Vagina (tissue), 2 donors: ENCODE data around the gene S1PR3. TPM values are rescaled to one million over a fixed set of nuclear protein-coding genes. Genes with fewer than 3 reads are reported as not detected.

Source experiments
- DNase-seq, 2 donors: peaks; one replicate each; pipeline ENCODE4 v3.0.0-alpha.2; 2017; ENCODE audit errors: extremely low spot score in 2 of 2
- H3K27ac ChIP-seq: fragments of 200-600 bp; sonication (generic); one replicate; pipeline ENCODE4 v1.5.1; 2019
- H3K27me3 ChIP-seq: fragments of 200-600 bp; sonication (generic); one replicate; pipeline ENCODE4 v1.5.1; 2019
- H3K36me3 ChIP-seq, 2 donors: fragments of 200-600 bp; sonication (generic); one replicate each; pipeline ENCODE4 v1.5.1; 2017 to 2019
- H3K4me1 ChIP-seq: fragments of 200-600 bp; sonication (generic); one replicate; pipeline ENCODE4 v1.5.1; 2019
- H3K4me3 ChIP-seq, 2 donors: fragments of 200-600 bp; sonication (generic); 1 replicate in 1 of 2; 2 replicates in 1 of 2; pipeline ENCODE4 v1.5.1; 2016 to 2019
- H3K9me3 ChIP-seq: fragments of 200-600 bp; sonication (generic); one replicate; pipeline ENCODE4 v1.5.1; 2019
- POLR2A ChIP-seq, 2 donors: fragments of 450-650 bp; IDR thresholded peaks; one replicate each; pipeline ENCODE4 v1.6.1; 2017; ENCODE audit warnings: antibody characterized with exemption in 2 of 2, mild to moderate bottlenecking in 2 of 2, moderate library complexity in 2 of 2
- POLR2AphosphoS5 ChIP-seq, 2 donors: sonication (generic); formaldehyde crosslinking; IDR thresholded peaks; one replicate each; pipeline ENCODE4 v1.9.0; 2017; ENCODE audit warnings: antibody characterized with exemption in 2 of 2, mild to moderate bottlenecking in 2 of 2, low read depth in 1 of 2; ENCODE audit not compliant: insufficient read depth in 1 of 2
- intact Hi-C: fragments of 100-400 bp; cut with DNase I; formaldehyde crosslinking; loops from one replicate; pipeline ENCODE4 v1.15.1; 2023
- total RNA-seq: library from RNA; depleted of rRNA; stranded (reverse); fragments of >200 nt; gene quantifications from one replicate; pipeline ENCODE4 v1.2.3, GENCODE V29; 2016
- TF ChIP-seq, protein P1 (sequence below), 3 experiments: fragments of 450-650 bp in 2 of 3; fragments of 200-600 bp in 1 of 3; sonication (generic) in 1 of 3; IDR thresholded peaks; one replicate each; pipeline ENCODE4 v1.5.1; 2017 to 2019; ENCODE audit warnings: antibody characterized with exemption in 3 of 3, mild to moderate bottlenecking in 2 of 3, moderate library complexity in 2 of 3

Gene S1PR3
- total RNA-seq, 1 donor from 2014 or later, result 39.3 TPM

DNA sequence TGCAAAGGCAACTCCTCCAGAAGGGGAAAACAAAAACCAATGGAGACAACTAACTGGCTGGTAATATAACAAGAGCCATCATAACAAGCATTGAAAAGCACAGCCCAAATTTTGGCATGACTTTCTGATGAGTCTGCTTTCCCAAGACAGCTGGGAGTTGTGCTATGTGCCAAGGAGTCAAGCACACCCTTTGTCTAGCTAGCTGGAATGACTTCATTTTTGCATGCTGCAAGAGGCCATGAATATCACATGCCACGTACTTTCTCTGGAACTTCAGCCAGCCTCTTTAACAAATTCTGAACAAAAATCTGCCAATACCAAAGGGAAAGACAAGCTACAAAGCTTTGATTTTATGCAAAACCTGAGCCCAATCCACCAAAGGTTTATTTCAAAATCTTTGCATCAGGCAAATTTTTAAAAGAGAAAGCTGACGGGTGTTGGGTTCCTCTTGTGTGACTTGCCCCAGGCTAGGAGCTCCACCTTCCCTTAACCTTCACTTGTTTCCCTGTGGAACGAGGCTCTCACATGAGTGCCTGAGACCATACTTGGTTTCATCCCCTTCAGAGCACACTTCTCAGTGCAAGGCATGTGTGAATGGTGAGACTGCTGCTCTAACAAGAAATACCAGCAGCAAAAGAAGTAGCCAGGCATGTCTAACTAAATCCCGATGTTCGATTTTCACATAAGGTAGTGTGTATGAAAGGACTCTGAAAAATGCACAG is 47.3 kb downstream of the S1PR3 start:
- Histone ChIP-seq H3K27ac (peak overlapping the region; percentile 66), H3K36me3 (no peaks in the 10 kb centered on the region), H3K4me1 (peaks cover 37% of the 10 kb centered on the region), H3K4me3 (no peak overlapping the region), H3K9me3 (no peaks in the 10 kb centered on the region), H3K27me3 (no peaks in the 10 kb centered on the region)
- peak in 1 of 2 donors; percentile 85 for DNase-seq
- intact Hi-C loops, result no loop called here
- TF ChIP-seq, protein P1, sequence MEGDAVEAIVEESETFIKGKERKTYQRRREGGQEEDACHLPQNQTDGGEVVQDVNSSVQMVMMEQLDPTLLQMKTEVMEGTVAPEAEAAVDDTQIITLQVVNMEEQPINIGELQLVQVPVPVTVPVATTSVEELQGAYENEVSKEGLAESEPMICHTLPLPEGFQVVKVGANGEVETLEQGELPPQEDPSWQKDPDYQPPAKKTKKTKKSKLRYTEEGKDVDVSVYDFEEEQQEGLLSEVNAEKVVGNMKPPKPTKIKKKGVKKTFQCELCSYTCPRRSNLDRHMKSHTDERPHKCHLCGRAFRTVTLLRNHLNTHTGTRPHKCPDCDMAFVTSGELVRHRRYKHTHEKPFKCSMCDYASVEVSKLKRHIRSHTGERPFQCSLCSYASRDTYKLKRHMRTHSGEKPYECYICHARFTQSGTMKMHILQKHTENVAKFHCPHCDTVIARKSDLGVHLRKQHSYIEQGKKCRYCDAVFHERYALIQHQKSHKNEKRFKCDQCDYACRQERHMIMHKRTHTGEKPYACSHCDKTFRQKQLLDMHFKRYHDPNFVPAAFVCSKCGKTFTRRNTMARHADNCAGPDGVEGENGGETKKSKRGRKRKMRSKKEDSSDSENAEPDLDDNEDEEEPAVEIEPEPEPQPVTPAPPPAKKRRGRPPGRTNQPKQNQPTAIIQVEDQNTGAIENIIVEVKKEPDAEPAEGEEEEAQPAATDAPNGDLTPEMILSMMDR (IDR thresholded peaks at IDR 0.05), result no peak
- peak in 1 of 2 donors; percentile 66 for TF ChIP-seq POLR2AphosphoS5 (IDR thresholded peaks at IDR 0.05; ENCODE audit: insufficient read depth in 1 of 2, low read depth in 1 of 2)

DNA sequence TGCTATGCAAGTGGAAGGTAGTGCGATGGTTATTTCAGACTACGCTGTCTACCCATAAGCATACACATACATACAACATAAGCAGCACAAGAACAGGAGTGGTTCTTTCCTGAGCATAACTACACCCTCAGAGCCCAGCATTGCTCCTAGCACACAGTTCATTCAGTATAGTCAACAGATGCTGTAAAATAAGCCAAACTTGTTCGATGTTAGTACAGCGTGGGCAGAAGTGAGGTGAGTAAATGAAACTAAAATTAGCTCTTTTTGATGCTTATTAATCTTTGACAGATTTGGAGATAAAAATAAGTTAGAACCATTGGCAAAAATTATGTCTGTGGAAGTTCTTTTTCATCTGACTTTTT is 47.8 kb downstream of the S1PR3 start:
- Histone ChIP-seq H3K27me3 (no peaks in the 10 kb centered on the region), H3K27ac (peak overlapping the region; percentile 56), H3K9me3 (no peaks in the 10 kb centered on the region), H3K4me1 (peaks cover 37% of the 10 kb centered on the region), H3K36me3 (no peaks in the 10 kb centered on the region), H3K4me3 (no peak overlapping the region)
- no peak for DNase-seq
- intact Hi-C loops, result no loop called here
- TF ChIP-seq, protein P1 (IDR thresholded peaks at IDR 0.05), result no peak
- TF ChIP-seq POLR2AphosphoS5 (IDR thresholded peaks at IDR 0.05; ENCODE audit: insufficient read depth in 1 of 2, low read depth in 1 of 2) (no peak), POLR2A (IDR thresholded peaks at IDR 0.05) (no peak)

DNA sequence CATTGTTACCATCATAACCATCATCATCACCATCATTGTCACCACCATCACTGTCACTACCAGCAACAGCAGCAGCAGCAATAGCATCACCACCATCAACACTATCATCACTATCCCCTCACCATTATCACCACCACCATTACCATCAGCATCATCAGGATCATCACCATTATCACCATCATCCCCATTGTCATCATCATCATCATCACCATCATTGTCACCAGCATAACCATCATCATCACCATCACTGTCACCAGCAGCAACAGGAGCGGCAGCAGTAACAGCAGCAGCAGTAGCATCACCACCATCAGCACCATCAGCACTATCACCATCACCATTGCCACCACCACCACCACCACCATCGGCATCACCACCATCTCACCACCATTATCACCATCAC is 48.4 kb downstream of the S1PR3 start:
- H3K27me3 ChIP-seq, result no peaks in the 10 kb centered on the region
- H3K4me1 ChIP-seq, result peaks cover 37% of the 10 kb centered on the region
- TF ChIP-seq POLR2AphosphoS5 (IDR thresholded peaks at IDR 0.05; ENCODE audit: insufficient read depth in 1 of 2, low read depth in 1 of 2), result no peak
- TF ChIP-seq, protein P1 (IDR thresholded peaks at IDR 0.05), result no peak
- TF ChIP-seq POLR2A (IDR thresholded peaks at IDR 0.05), result no peak
- intact Hi-C loops, result no loop called here
- peak overlapping the region; percentile 56 for H3K27ac ChIP-seq
- DNase-seq, result peak in 1 of 2 donors; percentile 44
- no peaks in the 10 kb centered on the region for H3K36me3 ChIP-seq
- no peak overlapping the region for H3K4me3 ChIP-seq
- H3K9me3 ChIP-seq, result no peaks in the 10 kb centered on the region

DNA sequence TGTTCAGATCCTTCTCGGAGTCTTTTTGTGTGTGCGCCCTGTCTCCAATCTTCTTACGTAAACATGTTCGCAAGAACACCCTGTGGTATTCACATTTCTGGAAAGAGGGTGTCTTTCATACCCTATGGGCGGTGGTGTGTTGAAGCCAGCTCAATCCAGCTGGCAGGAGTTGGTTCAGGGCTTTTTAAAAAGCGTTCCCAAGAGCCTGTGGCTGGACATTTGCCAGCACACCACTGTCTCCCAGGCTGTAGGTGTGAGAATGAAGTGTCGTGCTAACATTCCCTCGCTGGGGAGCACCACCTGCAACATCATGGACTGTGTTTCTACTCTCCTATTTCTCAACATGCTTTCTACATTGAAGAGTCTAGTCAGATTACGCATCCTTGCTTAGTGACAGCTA is 51.7 kb downstream of the S1PR3 start:
- Histone ChIP-seq H3K4me3 (no peak overlapping the region), H3K9me3 (no peaks in the 10 kb centered on the region), H3K36me3 (no peaks in the 10 kb centered on the region), H3K4me1 (peaks cover 16% of the 10 kb centered on the region), H3K27ac (no peak overlapping the region), H3K27me3 (no peaks in the 10 kb centered on the region)
- intact Hi-C loops, result no loop called here
- peak in 1 of 2 donors; percentile 80 for DNase-seq
- TF ChIP-seq POLR2A (IDR thresholded peaks at IDR 0.05), result no peak
- TF ChIP-seq, protein P1 (IDR thresholded peaks at IDR 0.05), result no peak

DNA sequence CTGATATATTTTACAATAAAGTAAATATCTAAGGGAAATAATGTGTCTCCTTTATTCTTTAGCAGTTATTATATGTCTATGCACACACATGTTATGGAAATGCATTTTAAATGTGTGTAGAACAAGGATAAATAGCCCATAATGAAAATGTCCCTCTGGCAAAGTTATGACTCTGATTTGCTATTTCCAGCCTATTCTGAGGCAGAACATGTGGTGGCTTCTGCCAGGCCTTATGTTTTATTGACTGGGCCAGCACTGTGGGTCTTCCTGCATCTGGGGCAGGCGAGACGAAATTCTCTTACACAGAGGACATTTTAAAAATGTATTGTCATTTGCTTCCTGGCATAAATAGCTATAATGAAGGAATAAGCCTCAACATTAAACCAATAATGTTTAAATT is 52.8 kb downstream of the S1PR3 start:
- Histone ChIP-seq H3K4me1 (peaks cover 5% of the 10 kb centered on the region), H3K4me3 (no peak overlapping the region), H3K27ac (no peak overlapping the region), H3K27me3 (no peaks in the 10 kb centered on the region), H3K9me3 (no peaks in the 10 kb centered on the region), H3K36me3 (no peaks in the 10 kb centered on the region)
- no peak for DNase-seq
- no peak for TF ChIP-seq POLR2AphosphoS5 (IDR thresholded peaks at IDR 0.05; ENCODE audit: insufficient read depth in 1 of 2, low read depth in 1 of 2)
- TF ChIP-seq POLR2A (IDR thresholded peaks at IDR 0.05), result no peak
- TF ChIP-seq, protein P1 (IDR thresholded peaks at IDR 0.05), result no peak
- intact Hi-C loops, result no loop called here
